HG03060 (cell line): Measurements from ENCODE around the gene TERF2IP.
A peak's percentile ranks its signal among the peaks of the same experiment; 100 is the strongest.

Source experiments
- ATAC-seq: cut with Tn5 transposase; IDR thresholded peaks from one replicate; pipeline ENCODE4 v1.9.1; 2021; ENCODE audit warnings: low read depth, moderate number of reproducible peaks; ENCODE audit not compliant: unreplicated experiment

Gene TERF2IP, protein sequence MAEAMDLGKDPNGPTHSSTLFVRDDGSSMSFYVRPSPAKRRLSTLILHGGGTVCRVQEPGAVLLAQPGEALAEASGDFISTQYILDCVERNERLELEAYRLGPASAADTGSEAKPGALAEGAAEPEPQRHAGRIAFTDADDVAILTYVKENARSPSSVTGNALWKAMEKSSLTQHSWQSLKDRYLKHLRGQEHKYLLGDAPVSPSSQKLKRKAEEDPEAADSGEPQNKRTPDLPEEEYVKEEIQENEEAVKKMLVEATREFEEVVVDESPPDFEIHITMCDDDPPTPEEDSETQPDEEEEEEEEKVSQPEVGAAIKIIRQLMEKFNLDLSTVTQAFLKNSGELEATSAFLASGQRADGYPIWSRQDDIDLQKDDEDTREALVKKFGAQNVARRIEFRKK

GRCh38 chr16:75647492-75648264 is at the start of gene TERF2IP, which contains the start of gene KARS1:
Gene TERF2IP, plus strand, starts transcription at chr16:75647773. Its CDS starts 110 bp downstream, at chr16:75647883.
Gene KARS1, minus strand, starts transcription at chr16:75647665. Its CDS starts 26 bp downstream, at chr16:75647639.
- peak; percentile 76 for ATAC-seq

DNA sequence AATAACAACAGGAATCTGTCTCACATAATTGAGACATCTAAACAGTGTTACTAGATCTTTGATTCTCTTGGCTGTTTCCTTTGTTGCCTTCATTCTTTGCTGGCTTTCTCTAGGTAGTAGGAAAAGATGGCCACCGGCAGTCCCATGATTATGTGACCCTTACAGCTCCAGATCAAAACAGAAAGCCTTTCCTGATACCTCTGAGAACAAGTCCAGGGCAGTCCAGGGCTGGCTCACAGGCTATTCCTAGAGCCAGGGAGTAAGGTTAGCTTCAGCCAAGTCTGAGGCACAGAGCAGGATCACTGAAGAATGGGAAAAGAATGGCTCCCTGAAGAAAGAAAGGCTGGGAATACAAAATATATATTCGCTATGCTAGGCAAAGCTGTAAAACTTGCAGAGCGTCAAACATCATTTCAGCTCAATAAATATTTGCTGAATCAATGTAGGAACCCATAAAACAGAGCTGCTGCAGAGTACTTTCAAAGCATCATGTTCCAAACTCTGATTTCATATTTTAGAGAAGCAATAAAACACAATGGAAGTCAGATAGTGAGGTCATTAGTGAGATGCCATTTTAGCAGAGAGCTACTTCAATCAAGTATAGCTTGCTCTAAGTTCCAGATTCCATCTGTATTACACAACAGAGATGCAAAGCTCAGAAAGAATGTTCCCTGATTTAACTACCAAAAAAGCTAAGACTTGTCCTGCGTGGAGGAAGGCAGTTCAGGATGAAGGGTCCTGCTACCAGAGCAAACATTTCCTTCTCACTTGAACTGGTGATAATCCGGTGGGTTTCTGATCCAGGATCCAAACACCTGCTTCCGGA is 47.9 kb upstream of the TERF2IP start:
- ATAC-seq, result no peak

- no peak for ATAC-seq
These were observed 44.3 kb upstream of the TERF2IP start for GRCh38 chr16:75603241-75603640.

GRCh38 chr16:75606507-75606906 is 41.1 kb upstream of the TERF2IP start:
- ATAC-seq, result no peak

DNA sequence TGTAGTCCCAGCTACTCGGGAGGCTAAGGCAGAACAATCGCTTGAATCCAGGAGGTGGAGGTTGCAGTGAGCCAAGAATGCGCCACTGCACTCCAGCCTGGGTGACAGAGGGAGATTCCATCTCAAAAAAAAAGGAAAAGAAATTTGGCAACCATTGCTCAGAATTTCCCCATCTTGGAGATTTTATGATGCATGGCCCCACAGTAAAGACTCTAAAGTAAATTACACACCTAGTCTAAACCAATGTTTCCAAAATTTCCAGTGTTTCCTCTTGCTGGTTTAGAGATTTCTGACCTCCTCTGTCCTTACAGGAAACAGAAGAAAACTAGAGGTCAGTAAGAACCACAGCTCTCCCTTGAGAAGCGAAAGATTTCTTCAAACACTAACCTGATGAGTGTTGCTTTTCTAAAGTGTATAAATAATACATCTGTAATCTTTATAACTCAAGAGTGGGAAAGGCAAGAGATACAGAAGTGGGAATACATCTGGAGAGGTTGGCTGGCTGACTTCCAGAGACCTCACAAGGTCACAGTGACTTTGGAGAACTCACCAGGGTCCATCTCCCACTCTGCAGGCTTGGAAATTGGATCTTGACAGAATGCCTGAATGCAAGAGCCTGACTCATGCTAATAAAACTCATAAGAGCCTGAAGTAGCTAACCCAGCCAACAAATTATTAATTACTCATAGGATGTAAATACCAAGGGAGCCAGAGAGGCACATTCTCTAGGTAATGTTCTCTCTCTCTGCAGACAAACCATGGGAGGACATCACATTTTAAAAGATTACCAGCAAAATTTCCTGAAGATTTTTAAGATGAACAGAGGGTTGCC is 33.3 kb upstream of the TERF2IP start:
- no peak for ATAC-seq

GRCh38 chr16:75615619-75616018 is 32.0 kb upstream of the TERF2IP start:
- ATAC-seq, result no peak

- ATAC-seq, result no peak
These were observed 31.0 kb upstream of the TERF2IP start for GRCh38 chr16:75616521-75617010.

DNA sequence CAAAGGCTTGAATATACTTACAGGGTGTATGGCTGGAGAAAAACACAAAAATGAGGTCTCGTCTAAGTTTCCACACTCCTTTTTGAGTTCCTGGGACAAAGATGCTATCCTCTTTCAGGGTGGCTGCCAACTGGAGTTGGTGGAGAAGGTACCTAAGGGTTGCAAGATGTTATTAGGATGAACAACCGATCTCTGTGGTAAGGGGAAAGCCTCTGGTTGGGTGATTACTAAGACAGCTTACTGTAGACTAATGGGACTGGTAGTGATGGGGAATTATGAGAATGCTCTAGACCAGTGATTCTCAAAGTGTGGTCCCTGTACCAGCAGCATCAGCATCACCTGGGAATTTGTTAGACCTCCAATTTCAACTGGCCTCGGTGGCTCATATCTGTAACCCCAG is 30.5 kb upstream of the TERF2IP start:
- no peak for ATAC-seq

DNA sequence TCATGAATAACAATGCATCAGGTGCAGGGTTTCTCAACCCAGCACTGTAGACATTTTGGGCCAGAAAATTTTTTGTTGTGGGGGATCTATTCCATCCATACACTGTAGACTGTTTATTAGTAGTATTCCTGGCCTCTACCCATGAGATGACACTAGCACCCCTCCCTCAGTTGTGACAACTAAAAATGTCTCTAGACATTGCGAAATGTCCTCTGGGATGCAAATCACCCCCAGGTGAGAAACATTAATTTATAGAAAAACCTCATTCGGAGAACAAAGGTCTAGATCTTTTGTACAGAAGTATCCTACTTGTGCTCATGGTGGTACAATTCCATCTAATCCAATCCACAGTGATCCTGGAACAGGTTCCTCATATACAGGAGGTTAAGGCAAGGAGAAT is 28.8 kb upstream of the TERF2IP start:
- ATAC-seq, result no peak

- no peak for ATAC-seq
These were observed 27.0 kb upstream of the TERF2IP start for GRCh38 chr16:75620326-75621169.

DNA sequence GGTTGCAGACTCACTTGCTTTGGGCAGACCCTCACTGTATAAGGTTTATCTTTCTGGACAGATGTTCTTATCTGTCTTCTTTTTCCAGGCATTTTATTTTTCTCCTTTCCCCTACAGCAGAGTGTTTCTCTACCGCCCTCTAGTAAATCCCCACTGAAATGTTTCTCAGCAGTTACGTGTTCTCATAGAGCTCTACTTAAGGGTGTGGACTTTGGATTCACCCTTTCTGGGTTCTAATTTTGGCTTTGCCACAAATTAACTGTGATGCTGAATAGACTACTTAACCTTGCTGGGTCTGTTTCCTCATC is 26.4 kb upstream of the TERF2IP start:
- no peak for ATAC-seq

- ATAC-seq, result peak; percentile 84
These were observed 24.6 kb upstream of the TERF2IP start, which contains the start of gene ADAT1 for GRCh38 chr16:75622761-75623605. Gene ADAT1, minus strand, starts transcription at chr16:75623281. Its CDS starts 2,482 bp downstream, at chr16:75620799.

GRCh38 chr16:75624921-75625334 is 22.6 kb upstream of the TERF2IP start:
- no peak for ATAC-seq

DNA sequence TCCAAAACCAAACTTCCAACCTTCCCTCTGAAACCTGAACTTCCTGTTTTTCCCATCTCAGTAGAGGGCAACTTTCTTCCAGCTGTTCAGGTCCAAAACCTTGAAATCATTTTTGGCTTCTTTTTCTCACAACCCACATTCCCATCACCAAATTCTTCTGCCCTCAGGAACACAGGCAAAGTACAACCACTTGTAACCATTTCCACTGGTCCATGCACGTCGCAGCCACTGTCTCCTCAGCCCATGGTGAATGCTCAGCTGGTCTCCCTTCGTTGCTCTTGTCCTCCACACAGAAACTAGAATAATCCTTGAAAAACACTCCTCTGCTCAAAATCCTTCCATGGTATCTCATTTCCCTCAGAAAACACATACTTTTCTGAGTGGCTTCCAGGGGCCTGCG is 20.8 kb upstream of the TERF2IP start:
- ATAC-seq, result no peak

DNA sequence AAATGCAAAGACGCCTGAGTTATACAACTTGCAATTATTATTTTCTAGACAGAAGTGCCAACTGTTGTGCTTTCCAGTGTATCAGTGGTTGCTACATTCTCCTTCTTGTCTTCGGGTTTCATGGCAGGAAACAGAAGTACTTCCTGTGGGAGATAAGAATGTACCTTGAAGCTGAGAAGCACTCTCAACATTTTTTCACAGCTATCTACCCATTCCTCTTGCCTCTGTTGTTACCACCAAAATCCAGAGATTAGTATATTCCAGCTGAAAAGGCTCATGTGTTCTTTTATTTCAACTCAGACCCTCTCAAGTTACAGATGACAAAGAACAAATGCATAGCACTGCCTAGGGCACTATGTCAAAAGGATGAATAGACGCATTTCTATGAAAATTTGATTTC is 19.7 kb upstream of the TERF2IP start:
- ATAC-seq, result no peak

- ATAC-seq, result no peak
These were observed 19.2 kb upstream of the TERF2IP start for GRCh38 chr16:75628351-75628750.

DNA sequence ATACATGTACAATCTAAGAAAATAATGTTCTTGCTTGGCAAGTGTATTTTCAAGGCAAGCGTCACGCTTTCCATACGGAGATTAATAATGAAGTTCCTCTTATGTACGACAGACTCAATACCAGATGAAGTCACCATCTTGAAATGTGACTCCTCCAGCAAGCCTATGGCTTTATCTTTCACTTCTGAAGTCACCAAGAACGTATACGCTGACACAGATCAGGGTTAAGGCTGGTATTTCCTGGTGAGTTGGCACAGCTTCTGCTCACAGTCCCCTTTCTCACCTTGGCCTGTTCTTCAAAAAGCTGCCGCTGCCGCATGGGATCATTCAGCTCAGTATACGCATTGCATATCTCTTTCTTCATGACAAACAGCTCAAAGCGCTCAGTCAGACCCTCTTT is 18.4 kb upstream of the TERF2IP start:
- no peak for ATAC-seq

DNA sequence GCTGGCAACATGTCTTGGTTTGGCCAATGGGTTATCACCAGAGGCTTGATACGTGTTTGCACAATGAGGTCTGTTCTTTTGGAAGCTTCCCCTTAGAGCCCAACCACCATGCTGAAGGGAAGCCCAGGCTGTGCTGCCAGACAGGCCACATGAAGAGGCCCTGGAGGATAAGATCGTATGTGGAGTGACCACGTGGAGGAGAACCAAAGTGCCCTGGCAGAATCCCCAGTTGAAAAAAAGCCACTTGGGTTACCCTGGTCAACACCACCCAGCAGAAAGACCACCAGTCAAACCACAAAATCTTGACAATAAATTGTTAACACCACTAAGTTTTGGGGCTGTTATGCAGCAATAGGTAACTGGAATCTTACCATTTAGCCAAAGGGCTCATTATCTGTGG is 17.5 kb upstream of the TERF2IP start:
- no peak for ATAC-seq
